ENCODE results near the gene HIPK4.
"Not testable (repeated sequence)": the region's sequence is repeated elsewhere in the genome, so short reads cannot be mapped to it uniquely, and the experiment has no call there.

The HIPK4 gene

GRCh38 chr19:40410030-40410389 is 20.0 kb upstream of the HIPK4 start:
- no peak overlapping the region for H3K27ac Mint-ChIP-seq
- no peaks in the 10 kb centered on the region for H3K36me3 Mint-ChIP-seq (ENCODE audit: low read depth)
- no peak for DNase-seq
- H3K9me3 Mint-ChIP-seq, result no peaks in the 10 kb centered on the region
- no peak overlapping the region for H3K4me3 Mint-ChIP-seq
- no peaks in the 10 kb centered on the region for H3K27me3 Mint-ChIP-seq
- peaks cover 11% of the 10 kb centered on the region for H3K4me1 Mint-ChIP-seq (ENCODE audit: low read depth)

DNA sequence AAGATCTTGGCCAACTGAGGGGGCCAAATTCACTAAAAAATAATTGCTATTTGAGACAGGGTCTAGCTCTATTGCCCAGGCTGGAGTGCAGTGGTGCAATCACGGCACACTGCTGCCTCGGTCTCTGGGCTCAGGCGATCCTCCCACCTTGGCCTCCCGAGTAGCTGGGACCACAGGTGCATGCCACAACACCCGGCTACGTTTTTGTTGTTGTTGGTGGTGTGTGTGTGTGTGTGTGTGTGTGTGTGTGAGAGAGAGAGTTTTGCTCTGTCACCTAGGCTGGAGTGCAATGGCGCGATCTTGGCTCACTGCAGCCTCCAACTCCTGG is 18.6 kb upstream of the HIPK4 start:
- peaks cover 11% of the 10 kb centered on the region for H3K4me1 Mint-ChIP-seq (ENCODE audit: low read depth)
- not testable (repeated sequence) for H3K9me3 Mint-ChIP-seq; H3K27ac Mint-ChIP-seq; DNase-seq; H3K36me3 Mint-ChIP-seq (ENCODE audit: low read depth); H3K4me3 Mint-ChIP-seq; H3K27me3 Mint-ChIP-seq

DNA sequence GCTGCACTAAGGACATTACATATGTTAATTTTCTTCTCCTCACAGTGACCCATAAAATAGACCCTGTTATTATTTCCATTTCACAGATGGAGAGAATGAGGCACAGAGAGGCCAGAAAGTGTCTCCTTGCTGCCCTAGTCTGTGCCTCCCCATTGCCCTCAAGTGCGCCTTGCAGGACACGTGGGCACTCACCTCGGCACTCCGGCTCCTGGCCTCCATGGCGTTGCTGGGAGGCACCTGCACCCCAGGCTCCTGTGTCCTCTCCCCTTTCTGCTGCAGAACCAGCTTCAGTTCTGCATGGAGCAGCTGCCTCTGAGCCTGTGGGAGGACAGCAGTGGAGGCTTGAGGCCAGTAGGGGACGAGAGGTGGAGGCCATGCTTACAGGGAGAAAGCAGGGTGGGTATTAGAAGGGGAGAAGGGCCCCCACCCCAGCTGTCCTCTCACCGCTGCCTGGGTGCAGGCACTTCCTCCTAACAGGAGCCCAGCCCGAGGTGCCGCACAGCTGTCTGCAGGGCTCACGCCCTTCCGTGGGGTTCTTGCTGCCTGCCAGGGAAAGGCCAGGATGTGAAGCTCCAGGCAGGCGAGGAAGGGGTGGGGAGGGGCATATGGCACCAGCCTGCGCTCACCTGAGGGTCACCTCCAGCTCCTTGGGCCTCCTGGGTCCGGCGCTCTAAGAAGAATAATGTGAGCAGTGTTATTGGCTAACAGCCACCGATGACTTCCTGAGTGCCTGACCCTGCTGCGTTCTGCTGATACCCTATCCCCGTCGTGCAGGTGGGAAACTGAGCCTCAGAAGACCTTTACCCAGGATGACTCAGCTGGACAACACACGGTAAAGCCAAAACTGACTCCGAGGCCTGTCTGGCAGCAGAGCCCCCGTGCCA is 18.0 kb upstream of the HIPK4 start:
- Mint-ChIP-seq H3K27ac (no peak overlapping the region), H3K9me3 (no peaks in the 10 kb centered on the region), H3K36me3 (ENCODE audit: low read depth) (no peaks in the 10 kb centered on the region), H3K4me1 (ENCODE audit: low read depth) (peaks cover 14% of the 10 kb centered on the region), H3K27me3 (no peaks in the 10 kb centered on the region), H3K4me3 (no peak overlapping the region)
- DNase-seq, result no peak

GRCh38 chr19:40403262-40403984 is 13.4 kb upstream of the HIPK4 start:
- H3K9me3 Mint-ChIP-seq, result no peaks in the 10 kb centered on the region
- H3K27ac Mint-ChIP-seq, result peak overlapping the region; percentile 82
- peak overlapping the region; percentile 80 for H3K4me3 Mint-ChIP-seq
- DNase-seq, result peak; percentile 85
- H3K27me3 Mint-ChIP-seq, result no peaks in the 10 kb centered on the region
- no peaks in the 10 kb centered on the region for H3K36me3 Mint-ChIP-seq (ENCODE audit: low read depth)
- peaks cover 14% of the 10 kb centered on the region for H3K4me1 Mint-ChIP-seq (ENCODE audit: low read depth)

DNA sequence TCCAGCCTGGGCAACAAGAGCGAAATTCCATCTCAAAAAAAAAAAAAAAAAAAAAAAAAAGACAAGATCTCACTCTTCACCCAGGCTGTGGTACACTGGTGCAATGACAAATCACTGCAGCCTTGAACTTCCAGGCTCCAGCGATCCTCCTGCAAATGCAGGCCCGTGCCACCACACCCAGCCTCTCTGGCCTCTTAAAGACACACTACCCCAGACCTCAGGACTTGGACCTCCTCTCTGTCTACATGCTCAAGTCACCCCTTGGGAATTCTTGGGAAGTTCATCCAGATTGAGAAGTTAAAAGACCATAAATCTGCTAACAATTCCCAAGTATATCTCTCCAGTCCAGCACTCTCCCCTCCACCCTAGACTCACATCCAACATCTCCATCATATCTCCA is 10.6 kb upstream of the HIPK4 start:
- peaks cover 8% of the 10 kb centered on the region for H3K4me1 Mint-ChIP-seq (ENCODE audit: low read depth)
- H3K4me3 Mint-ChIP-seq, result no peak overlapping the region
- H3K36me3 Mint-ChIP-seq (ENCODE audit: low read depth), result no peaks in the 10 kb centered on the region
- H3K27ac Mint-ChIP-seq, result no peak overlapping the region
- no peak for DNase-seq
- no peaks in the 10 kb centered on the region for H3K9me3 Mint-ChIP-seq
- no peaks in the 10 kb centered on the region for H3K27me3 Mint-ChIP-seq

DNA sequence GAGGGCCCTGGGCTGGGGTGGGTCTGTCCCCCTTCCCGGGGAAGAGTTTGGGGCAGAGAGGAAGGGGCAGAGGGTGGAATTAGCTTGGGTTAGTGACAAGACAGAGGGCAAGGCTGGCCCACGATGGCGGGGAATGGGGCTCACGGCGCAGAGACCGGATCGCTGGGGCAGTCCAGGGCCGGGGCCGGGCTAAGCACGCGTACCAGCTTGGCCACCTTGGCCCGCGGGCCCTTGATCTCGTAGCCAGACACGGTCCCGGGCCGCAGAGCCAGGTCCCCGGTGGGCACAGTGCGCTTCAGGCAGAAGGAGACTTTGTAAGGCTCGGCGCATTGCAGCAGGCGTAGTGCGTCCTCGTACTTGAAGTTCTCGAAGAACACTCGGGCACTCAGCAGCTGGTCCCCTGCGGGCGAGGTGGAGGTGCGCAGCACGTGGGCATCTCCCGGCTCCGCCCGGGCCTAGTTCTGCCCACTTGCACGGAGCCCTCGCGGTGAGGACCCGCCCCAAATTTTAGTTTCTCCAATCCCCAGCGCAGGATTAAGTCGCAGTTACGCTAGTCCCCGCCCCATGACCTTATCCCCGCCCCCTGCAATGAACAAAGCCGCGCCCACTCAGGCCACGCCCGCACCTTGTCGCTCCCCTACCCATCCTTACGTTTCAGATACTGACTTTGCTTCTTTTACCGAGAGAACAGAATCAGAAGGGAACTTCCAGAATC is 8.6 kb upstream of the HIPK4 start:
- H3K4me1 Mint-ChIP-seq (ENCODE audit: low read depth), result peaks cover 6% of the 10 kb centered on the region
- H3K9me3 Mint-ChIP-seq, result no peaks in the 10 kb centered on the region
- no peak overlapping the region for H3K4me3 Mint-ChIP-seq
- no peak overlapping the region for H3K27ac Mint-ChIP-seq
- DNase-seq, result peak; percentile 69
- H3K36me3 Mint-ChIP-seq (ENCODE audit: low read depth), result no peaks in the 10 kb centered on the region
- H3K27me3 Mint-ChIP-seq, result no peaks in the 10 kb centered on the region

- DNase-seq, result no peak
- no peaks in the 10 kb centered on the region for H3K9me3 Mint-ChIP-seq
- H3K4me3 Mint-ChIP-seq, result no peak overlapping the region
- peaks cover 1% of the 10 kb centered on the region for H3K4me1 Mint-ChIP-seq (ENCODE audit: low read depth)
- H3K27ac Mint-ChIP-seq, result no peak overlapping the region
- no peaks in the 10 kb centered on the region for H3K36me3 Mint-ChIP-seq (ENCODE audit: low read depth)
- no peaks in the 10 kb centered on the region for H3K27me3 Mint-ChIP-seq
These were observed 7.6 kb upstream of the HIPK4 start for GRCh38 chr19:40397568-40397906.

DNA sequence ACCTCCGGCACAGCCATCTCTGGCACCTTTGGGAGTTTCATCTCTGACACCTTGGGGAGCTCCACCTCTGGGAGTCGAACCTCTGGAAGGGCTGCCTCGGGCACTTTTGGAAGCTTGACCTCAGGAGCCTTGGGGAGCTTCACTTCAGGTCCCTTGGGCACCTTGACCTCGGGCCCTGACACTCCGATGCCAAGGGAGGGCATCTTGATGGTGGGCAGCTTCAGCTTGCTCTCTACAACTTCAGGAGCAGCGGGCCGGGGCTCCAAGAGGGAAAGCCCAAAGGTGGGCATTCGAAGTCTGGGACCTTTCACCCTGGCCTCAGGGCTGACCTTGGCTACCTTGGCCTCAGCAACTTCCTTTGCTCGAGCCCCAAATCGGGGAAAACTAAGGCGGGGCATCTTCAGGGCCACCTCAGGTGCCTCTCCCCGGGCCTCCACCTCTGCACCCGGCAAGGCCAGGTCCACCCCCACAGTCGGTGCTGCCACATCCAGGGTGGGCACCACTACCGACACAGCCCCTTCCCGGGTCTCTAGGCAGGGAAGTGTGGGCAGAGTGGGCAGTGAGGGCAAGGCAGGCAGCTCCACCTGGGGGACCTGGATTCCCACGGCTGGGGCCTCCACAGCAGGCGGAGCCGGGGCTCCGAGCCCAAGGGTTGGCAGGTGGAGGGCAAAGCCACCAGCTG is 7.0 kb upstream of the HIPK4 start:
- H3K27me3 Mint-ChIP-seq, result no peaks in the 10 kb centered on the region
- no peak for DNase-seq
- H3K9me3 Mint-ChIP-seq, result no peaks in the 10 kb centered on the region
- H3K4me3 Mint-ChIP-seq, result no peak overlapping the region
- no peak overlapping the region for H3K27ac Mint-ChIP-seq
- H3K36me3 Mint-ChIP-seq (ENCODE audit: low read depth), result no peaks in the 10 kb centered on the region
- peaks cover 1% of the 10 kb centered on the region for H3K4me1 Mint-ChIP-seq (ENCODE audit: low read depth)

- H3K36me3 Mint-ChIP-seq (ENCODE audit: low read depth), result no peaks in the 10 kb centered on the region
- no peak for DNase-seq
- H3K27ac Mint-ChIP-seq, result no peak overlapping the region
- no peaks in the 10 kb centered on the region for H3K27me3 Mint-ChIP-seq
- no peak overlapping the region for H3K4me3 Mint-ChIP-seq
- H3K4me1 Mint-ChIP-seq (ENCODE audit: low read depth), result peaks cover 1% of the 10 kb centered on the region
- H3K9me3 Mint-ChIP-seq, result no peaks in the 10 kb centered on the region
These were observed 6.0 kb upstream of the HIPK4 start for GRCh38 chr19:40395956-40396355.

DNA sequence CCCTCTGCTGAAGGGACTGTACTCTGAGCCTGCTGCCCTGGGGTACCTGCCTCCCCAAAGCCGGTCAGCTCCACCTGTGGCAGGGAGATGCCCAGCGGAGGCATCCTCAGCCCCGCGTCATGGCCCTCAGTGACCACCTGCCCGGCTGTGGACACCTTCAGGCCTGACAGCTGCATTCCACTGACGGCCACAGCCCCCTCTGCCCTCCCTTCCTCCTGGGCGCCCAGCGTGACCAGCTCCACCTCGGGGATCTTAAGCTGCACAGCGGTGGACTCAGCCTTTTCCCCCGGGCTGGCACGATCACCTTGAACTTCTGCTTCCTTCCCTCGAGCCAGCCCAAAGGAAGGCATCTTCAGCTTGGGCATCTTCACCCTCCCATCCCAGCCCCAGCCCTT is 4.8 kb upstream of the HIPK4 start:
- H3K27ac Mint-ChIP-seq, result no peak overlapping the region
- H3K36me3 Mint-ChIP-seq (ENCODE audit: low read depth), result no peaks in the 10 kb centered on the region
- DNase-seq, result no peak

GRCh38 chr19:40393894-40394815 is 4.2 kb upstream of the HIPK4 start:
- no peaks in the 10 kb centered on the region for H3K36me3 Mint-ChIP-seq (ENCODE audit: low read depth)
- H3K9me3 Mint-ChIP-seq, result no peaks in the 10 kb centered on the region
- peaks cover 1% of the 10 kb centered on the region for H3K4me1 Mint-ChIP-seq (ENCODE audit: low read depth)
- no peak overlapping the region for H3K27ac Mint-ChIP-seq
- no peak for DNase-seq
- no peak overlapping the region for H3K4me3 Mint-ChIP-seq
- H3K27me3 Mint-ChIP-seq, result no peaks in the 10 kb centered on the region

More for the DNA sequence above, 4.8 kb upstream of the HIPK4 start:
- peaks cover 1% of the 10 kb centered on the region for H3K4me1 Mint-ChIP-seq (ENCODE audit: low read depth)
- H3K9me3 Mint-ChIP-seq, result no peaks in the 10 kb centered on the region
- no peaks in the 10 kb centered on the region for H3K27me3 Mint-ChIP-seq
- no peak overlapping the region for H3K4me3 Mint-ChIP-seq

DNA sequence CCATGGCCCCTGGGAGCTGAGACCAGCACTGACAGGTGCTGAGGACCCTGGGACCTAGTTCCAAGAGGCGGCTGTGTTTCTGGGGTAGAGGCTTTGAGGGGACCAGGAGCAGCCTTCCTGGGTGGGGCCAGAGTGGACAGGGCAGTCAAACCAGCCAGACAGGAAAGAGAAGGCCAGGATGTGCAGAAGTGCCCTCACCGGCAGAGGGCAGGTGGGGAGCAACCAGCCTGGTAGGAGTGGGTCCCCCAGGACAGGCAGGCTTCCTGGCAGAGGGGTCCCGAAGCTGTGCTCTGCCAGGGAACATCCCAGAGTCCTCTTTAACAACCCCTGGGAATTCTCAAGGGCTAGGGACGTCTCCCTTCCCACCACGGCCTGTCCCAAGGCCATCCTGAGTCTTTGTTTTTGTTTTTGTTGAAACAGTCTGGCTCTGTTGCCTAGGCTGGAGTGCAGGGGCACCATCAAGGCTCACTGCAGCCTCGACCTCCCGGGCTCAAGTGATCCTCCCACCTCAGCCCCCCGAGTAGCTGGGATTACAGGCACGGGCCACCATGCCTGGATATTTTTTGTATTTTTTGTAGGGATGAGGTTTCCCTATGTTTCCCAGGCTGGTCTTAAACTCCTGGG is 3.0 kb upstream of the HIPK4 start:
- H3K36me3 Mint-ChIP-seq (ENCODE audit: low read depth), result no peaks in the 10 kb centered on the region

GRCh38 chr19:40392123-40392522 is 2.1 kb upstream of the HIPK4 start:
- H3K27ac Mint-ChIP-seq, result no peak overlapping the region

More for the DNA sequence above, 3.0 kb upstream of the HIPK4 start:
- Mint-ChIP-seq H3K9me3 (no peaks in the 10 kb centered on the region), H3K27ac (no peak overlapping the region), H3K27me3 (no peaks in the 10 kb centered on the region), H3K4me3 (no peak overlapping the region), H3K4me1 (ENCODE audit: low read depth) (no peaks in the 10 kb centered on the region)
- DNase-seq, result no peak

More at GRCh38 chr19:40392123-40392522, 2.1 kb upstream of the HIPK4 start:
- Mint-ChIP-seq H3K36me3 (ENCODE audit: low read depth) (no peaks in the 10 kb centered on the region), H3K9me3 (no peaks in the 10 kb centered on the region), H3K4me1 (ENCODE audit: low read depth) (no peaks in the 10 kb centered on the region), H3K27me3 (no peaks in the 10 kb centered on the region), H3K4me3 (no peak overlapping the region)
- no peak for DNase-seq
